Nephron progenitor cell (in vitro differentiated cells): Measurements from ENCODE around the gene RERE.

ENCODE experiments used
- DNase-seq: peaks from one replicate; pipeline ENCODE4 v3.0.0; 2021
- H3K27ac Mint-ChIP-seq: 2 replicates; pipeline ENCODE4 v1.8.0; 2021; ENCODE audit warnings: mild to moderate bottlenecking, moderate library complexity, mixed read lengths
- H3K27me3 Mint-ChIP-seq: 2 replicates; pipeline ENCODE4 v1.8.0; 2021; ENCODE audit warnings: mild to moderate bottlenecking, low read depth, mixed read lengths; ENCODE audit not compliant: poor library complexity
- H3K36me3 Mint-ChIP-seq: 2 replicates; pipeline ENCODE4 v1.8.0; 2021; ENCODE audit warnings: low read depth, mixed read lengths
- H3K4me1 Mint-ChIP-seq: 2 replicates; pipeline ENCODE4 v1.8.0; 2021; ENCODE audit warnings: mixed read lengths
- H3K4me3 Mint-ChIP-seq: 2 replicates; pipeline ENCODE4 v1.8.0; 2021; ENCODE audit warnings: mild to moderate bottlenecking, moderate library complexity, mixed read lengths
- H3K9me3 Mint-ChIP-seq: 2 replicates; pipeline ENCODE4 v1.8.0; 2021; ENCODE audit warnings: mild to moderate bottlenecking, moderate library complexity, mixed read lengths
- TF ChIP-seq, protein P1 (sequence below): fragments of 200-600 bp; sonication (generic); IDR thresholded peaks from 2 replicates; pipeline ENCODE4 v1.5.0; 2021; ENCODE audit warnings: antibody characterized with exemption

Gene RERE

GRCh38 chr1:8551057-8551456, 266.4 kb downstream of the RERE start:
- TF ChIP-seq, protein P1, sequence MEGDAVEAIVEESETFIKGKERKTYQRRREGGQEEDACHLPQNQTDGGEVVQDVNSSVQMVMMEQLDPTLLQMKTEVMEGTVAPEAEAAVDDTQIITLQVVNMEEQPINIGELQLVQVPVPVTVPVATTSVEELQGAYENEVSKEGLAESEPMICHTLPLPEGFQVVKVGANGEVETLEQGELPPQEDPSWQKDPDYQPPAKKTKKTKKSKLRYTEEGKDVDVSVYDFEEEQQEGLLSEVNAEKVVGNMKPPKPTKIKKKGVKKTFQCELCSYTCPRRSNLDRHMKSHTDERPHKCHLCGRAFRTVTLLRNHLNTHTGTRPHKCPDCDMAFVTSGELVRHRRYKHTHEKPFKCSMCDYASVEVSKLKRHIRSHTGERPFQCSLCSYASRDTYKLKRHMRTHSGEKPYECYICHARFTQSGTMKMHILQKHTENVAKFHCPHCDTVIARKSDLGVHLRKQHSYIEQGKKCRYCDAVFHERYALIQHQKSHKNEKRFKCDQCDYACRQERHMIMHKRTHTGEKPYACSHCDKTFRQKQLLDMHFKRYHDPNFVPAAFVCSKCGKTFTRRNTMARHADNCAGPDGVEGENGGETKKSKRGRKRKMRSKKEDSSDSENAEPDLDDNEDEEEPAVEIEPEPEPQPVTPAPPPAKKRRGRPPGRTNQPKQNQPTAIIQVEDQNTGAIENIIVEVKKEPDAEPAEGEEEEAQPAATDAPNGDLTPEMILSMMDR = no peak
- Mint-ChIP-seq H3K27ac (peak overlapping the region; percentile 99), H3K4me1 (peaks cover 51% of the 10 kb centered on the region), H3K36me3 (peaks cover 67% of the 10 kb centered on the region), H3K27me3 (no peaks in the 10 kb centered on the region), H3K4me3 (no peak overlapping the region), H3K9me3 (no peaks in the 10 kb centered on the region)
- DNase-seq = no peak

DNA sequence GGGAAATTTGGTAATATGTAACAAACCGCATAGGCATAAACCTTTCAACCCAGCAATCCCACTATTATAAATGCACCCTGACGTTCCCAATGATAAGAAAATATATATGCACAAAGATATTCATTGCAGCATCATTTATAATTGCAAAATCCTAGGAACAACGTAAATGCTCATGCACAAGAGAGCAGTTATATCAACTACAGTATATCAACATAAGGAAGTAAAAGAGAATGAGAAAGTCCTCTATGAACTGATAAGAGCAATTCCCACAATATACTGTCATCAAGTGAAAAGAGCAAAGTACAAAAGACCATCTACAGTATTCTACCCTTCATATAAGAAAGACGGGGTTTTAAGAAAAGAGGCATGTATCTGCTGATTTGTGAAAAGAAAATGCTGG, 269.6 kb downstream of the RERE start:
- DNase-seq = no peak

GRCh38 chr1:8545078-8545477, 272.4 kb downstream of the RERE start:
- no peaks in the 10 kb centered on the region for H3K27me3 Mint-ChIP-seq
- TF ChIP-seq, protein P1 = no peak
- no peak overlapping the region for H3K4me3 Mint-ChIP-seq
- peaks cover 78% of the 10 kb centered on the region for H3K36me3 Mint-ChIP-seq
- no peak for DNase-seq
- H3K27ac Mint-ChIP-seq = no peak overlapping the region
- peaks cover 15% of the 10 kb centered on the region for H3K9me3 Mint-ChIP-seq
- peaks cover 40% of the 10 kb centered on the region for H3K4me1 Mint-ChIP-seq

More for the DNA sequence above, 269.6 kb downstream of the RERE start:
- no peak overlapping the region for H3K4me3 Mint-ChIP-seq
- no peaks in the 10 kb centered on the region for H3K27me3 Mint-ChIP-seq
- peak overlapping the region; percentile 74 for H3K27ac Mint-ChIP-seq
- peaks cover 15% of the 10 kb centered on the region for H3K9me3 Mint-ChIP-seq
- TF ChIP-seq, protein P1 = no peak
- peaks cover 71% of the 10 kb centered on the region for H3K36me3 Mint-ChIP-seq
- H3K4me1 Mint-ChIP-seq = peaks cover 44% of the 10 kb centered on the region

DNA sequence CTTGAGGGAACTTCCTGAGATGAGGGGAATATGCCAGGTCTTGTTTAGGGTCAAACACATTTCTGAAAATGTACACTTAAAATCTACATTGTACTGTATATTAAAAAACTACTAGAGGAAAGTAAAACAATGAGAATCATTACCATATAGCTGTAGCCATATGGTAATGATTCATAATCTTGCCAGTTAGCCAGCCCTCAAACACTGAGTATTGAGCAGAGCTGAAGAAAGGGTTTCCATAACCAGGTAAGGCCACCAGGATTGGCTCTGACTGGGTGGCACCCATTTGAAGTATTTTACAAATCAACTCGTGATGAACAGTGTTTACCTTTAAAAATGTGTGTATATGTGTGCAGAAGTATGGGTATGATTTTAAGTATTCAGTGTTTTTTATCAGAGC, 272.8 kb downstream of the RERE start:
- TF ChIP-seq, protein P1 = no peak
- H3K36me3 Mint-ChIP-seq = peaks cover 80% of the 10 kb centered on the region
- H3K27me3 Mint-ChIP-seq = no peaks in the 10 kb centered on the region
- DNase-seq = no peak
- H3K4me3 Mint-ChIP-seq = no peak overlapping the region
- peaks cover 40% of the 10 kb centered on the region for H3K4me1 Mint-ChIP-seq
- no peak overlapping the region for H3K27ac Mint-ChIP-seq
- peaks cover 15% of the 10 kb centered on the region for H3K9me3 Mint-ChIP-seq

DNA sequence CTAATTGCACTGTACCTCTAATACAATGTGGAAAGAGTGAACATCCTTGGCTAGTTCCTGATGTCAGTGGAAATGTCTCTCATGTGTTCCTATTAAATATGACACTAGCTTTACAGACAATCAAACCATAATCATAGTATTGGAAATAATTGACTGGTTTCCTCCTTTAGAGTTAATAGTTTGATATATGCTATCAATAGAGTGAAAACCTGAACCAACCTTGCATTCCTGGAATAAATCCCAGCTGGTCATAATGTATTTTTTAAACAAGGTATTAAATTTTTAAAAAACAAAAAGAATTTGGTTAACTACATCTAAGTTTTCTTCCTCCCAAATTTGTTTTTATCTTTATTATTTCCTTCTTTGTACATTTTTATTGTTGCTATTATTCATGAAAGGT, 273.5 kb downstream of the RERE start:
- Mint-ChIP-seq H3K27ac (no peak overlapping the region), H3K4me3 (no peak overlapping the region), H3K27me3 (no peaks in the 10 kb centered on the region), H3K4me1 (peaks cover 38% of the 10 kb centered on the region), H3K9me3 (peaks cover 15% of the 10 kb centered on the region), H3K36me3 (peaks cover 79% of the 10 kb centered on the region)
- TF ChIP-seq, protein P1 = no peak
- DNase-seq = no peak

GRCh38 chr1:8541961-8542521, 275.4 kb downstream of the RERE start:
- no peak overlapping the region for H3K27ac Mint-ChIP-seq

More at GRCh38 chr1:8541961-8542521, 275.4 kb downstream of the RERE start:
- Mint-ChIP-seq H3K36me3 (peaks cover 72% of the 10 kb centered on the region), H3K27me3 (no peaks in the 10 kb centered on the region), H3K4me3 (no peak overlapping the region), H3K9me3 (peaks cover 15% of the 10 kb centered on the region), H3K4me1 (peaks cover 41% of the 10 kb centered on the region)
- no peak for DNase-seq
- TF ChIP-seq, protein P1 = no peak
